Upper lobe of left lung (tissue), 6 donors: Measurements from ENCODE around the gene GCLM. TPM values are rescaled to one million over a fixed set of nuclear protein-coding genes. Genes with fewer than 3 reads are reported as not detected.

Experiments
- ATAC-seq, 2 donors: fragments of 200-7000 bp; cut with Tn5 transposase; one replicate each; pipeline ENCODE4 v1.9.1; 2022; ENCODE audit warnings: mild to moderate bottlenecking in 2 of 2, moderate library complexity in 2 of 2; ENCODE audit not compliant: low FRiP score in 2 of 2
- DNase-seq, 2 donors: peaks; one replicate each; pipeline ENCODE4 v3.0.0-alpha.2; 2019 to 2020
- H3K27ac ChIP-seq, 4 donors: fragments of 200-600 bp; sonication (generic); one replicate each; pipeline ENCODE4 v1.5.1; 2016 to 2019
- H3K27me3 ChIP-seq, 4 donors: fragments of 200-600 bp; sonication (generic); one replicate each; pipeline ENCODE4 v1.5.1; 2017 to 2019
- H3K36me3 ChIP-seq, 4 donors: fragments of 200-600 bp; sonication (generic); one replicate each; pipeline ENCODE4 v1.5.1; 2016 to 2019
- H3K4me1 ChIP-seq, 4 donors: fragments of 200-600 bp; sonication (generic); one replicate each; pipeline ENCODE4 v1.5.1; 2018 to 2019
- H3K4me3 ChIP-seq, 4 donors: fragments of 200-600 bp; sonication (generic); one replicate each; pipeline ENCODE4 v1.5.1; 2017 to 2019; ENCODE audit warnings: mild to moderate bottlenecking in 2 of 4, moderate library complexity in 1 of 4
- H3K9me3 ChIP-seq, 4 donors: fragments of 200-600 bp; sonication (generic); one replicate each; pipeline ENCODE4 v1.5.1; 2018 to 2019
- CTCF ChIP-seq, 6 experiments: fragments of 450-650 bp in 4 of 6; fragments of 200-600 bp in 2 of 6; sonication (generic) in 2 of 6; IDR thresholded peaks; one replicate each; pipeline ENCODE4 v1.5.1; 2016 to 2019; ENCODE audit warnings: antibody characterized with exemption in 6 of 6
- EP300 ChIP-seq, 4 donors: sonication (generic); formaldehyde crosslinking; IDR thresholded peaks; one replicate each; pipeline ENCODE4 v1.5.1; 2017; ENCODE audit warnings: antibody characterized with exemption in 4 of 4, control low read depth in 2 of 4
- POLR2A ChIP-seq, 4 donors: fragments of 450-650 bp; IDR thresholded peaks; one replicate each; pipeline ENCODE4 v1.5.1; 2016 to 2017; ENCODE audit warnings: antibody characterized with exemption in 4 of 4, mild to moderate bottlenecking in 2 of 4
- POLR2AphosphoS5 ChIP-seq, 2 donors: sonication (generic); formaldehyde crosslinking; IDR thresholded peaks; one replicate each; pipeline ENCODE4 v1.5.1; 2017; ENCODE audit warnings: antibody characterized with exemption in 2 of 2
- WGBS, 2 donors: methylation state at CpG; one replicate each; pipeline ENCODE4 v1.1.5; 2017 to 2018; 5-methylcytosine and 5-hydroxymethylcytosine counted together
- total RNA-seq, 6 donors: library from RNA; depleted of rRNA in 4 of 6; stranded (reverse); fragments of >200 nt in 4 of 6; gene quantifications; one replicate each; pipeline versions ENCODE4 v1.1.0 to v1.2.1, GENCODE V29; 2016 to 2021
- donor health status: DM: no; HTN: no; CAD: no; lungs with moderate emphysema.
- donor health status: DM: no; HTN: yes; CAD: no; lungs with severe emphysema.

GCLM gene
- total RNA-seq, 6 donors from 2014 or later = 11.3 to 25.1 (median 20.2) TPM

- no peaks in the 10 kb centered on the region for H3K9me3 ChIP-seq
- peak overlapping the region; percentile 94 to 99 (median 96) for H3K27ac ChIP-seq
- H3K36me3 ChIP-seq = no peaks in the 10 kb centered on the region
- TF ChIP-seq CTCF (IDR thresholded peaks at IDR 0.05) = no peak
- peak in 1 of 2 donors; percentile 31 for TF ChIP-seq POLR2AphosphoS5 (IDR thresholded peaks at IDR 0.05)
- TF ChIP-seq EP300 (IDR thresholded peaks at IDR 0.05) = no peak
- peak in 1 of 4 donors; percentile 9 for TF ChIP-seq POLR2A (IDR thresholded peaks at IDR 0.05)
- peaks cover 21 to 28% (median 26%) of the 10 kb centered on the region in 4 donors for H3K4me1 ChIP-seq
- ATAC-seq (peak; percentile 66 to 73), DNase-seq (peak; percentile 57 to 93)
- WGBS, 2 donors = 0 to 3% methylated on average over 29 to 35 of the region's 36 CpGs
- H3K27me3 ChIP-seq = no peaks in the 10 kb centered on the region
- peak overlapping the region; percentile 51 to 83 (median 68) for H3K4me3 ChIP-seq
Measured at GRCh38 chr1:93847811-93848288, 61.4 kb downstream of the GCLM start.

- Histone ChIP-seq H3K4me1 (peaks cover 21 to 28% (median 26%) of the 10 kb centered on the region in 4 donors), H3K9me3 (no peaks in the 10 kb centered on the region), H3K27me3 (no peaks in the 10 kb centered on the region), H3K4me3 (peak overlapping the region; percentile 68 to 83 (median 72)), H3K27ac (peak overlapping the region; percentile 94 to 99 (median 96)), H3K36me3 (no peaks in the 10 kb centered on the region)
- WGBS, 2 donors = 0% methylated on average over 25 to 67 of the region's 86 CpGs
- ATAC-seq = peak; percentile 86 to 94
- DNase-seq = peak; percentile 91 to 94
- TF ChIP-seq CTCF (IDR thresholded peaks at IDR 0.05) (peak in 2 of 6 experiments; percentile 19 to 25), POLR2A (IDR thresholded peaks at IDR 0.05) (peak in 3 of 4 donors; percentile 48 to 69 (median 63)), EP300 (IDR thresholded peaks at IDR 0.05) (peak in 1 of 4 donors; percentile 25), POLR2AphosphoS5 (IDR thresholded peaks at IDR 0.05) (peak; percentile 79 to 82)
Measured at GRCh38 chr1:93846992-93847810, 62.0 kb downstream of the GCLM start.

GRCh38 chr1:93846206-93846991, 62.8 kb downstream of the GCLM start:
- no peaks in the 10 kb centered on the region for H3K9me3 ChIP-seq
- H3K4me1 ChIP-seq = peaks cover 21 to 28% (median 26%) of the 10 kb centered on the region in 4 donors
- WGBS, 2 donors = 0 to 1% methylated on average over 28 to 37 of the region's 94 CpGs
- ATAC-seq (peak; percentile 83 to 85), DNase-seq (peak; percentile 92 to 97)
- H3K4me3 ChIP-seq = peak overlapping the region; percentile 68 to 83 (median 72)
- H3K36me3 ChIP-seq = no peaks in the 10 kb centered on the region
- H3K27me3 ChIP-seq = no peaks in the 10 kb centered on the region
- TF ChIP-seq CTCF (IDR thresholded peaks at IDR 0.05) (peak; percentile 27 to 60 (median 54)), POLR2AphosphoS5 (IDR thresholded peaks at IDR 0.05) (peak; percentile 26 to 80), EP300 (IDR thresholded peaks at IDR 0.05) (no peak), POLR2A (IDR thresholded peaks at IDR 0.05) (peak in 3 of 4 donors; percentile 47 to 85 (median 76))
- peak overlapping the region; percentile 94 to 99 (median 96) for H3K27ac ChIP-seq

- Histone ChIP-seq H3K27me3 (no peaks in the 10 kb centered on the region), H3K27ac (peak overlapping the region; percentile 94 to 99 (median 96)), H3K9me3 (no peaks in the 10 kb centered on the region), H3K4me3 (peak overlapping the region; percentile 68 to 83 (median 72)), H3K36me3 (no peaks in the 10 kb centered on the region), H3K4me1 (peaks cover 21 to 28% (median 26%) of the 10 kb centered on the region in 4 donors)
- ATAC-seq (peak in 1 of 2 donors; percentile 3), DNase-seq (no peak)
- TF ChIP-seq POLR2AphosphoS5 (IDR thresholded peaks at IDR 0.05) = no peak
- no peak for TF ChIP-seq CTCF (IDR thresholded peaks at IDR 0.05)
- TF ChIP-seq POLR2A (IDR thresholded peaks at IDR 0.05) = no peak
- TF ChIP-seq EP300 (IDR thresholded peaks at IDR 0.05) = no peak
- WGBS, 2 donors = 22 to 25% methylated on average over 16 of the region's 16 CpGs
Measured at GRCh38 chr1:93845538-93846205, 63.6 kb downstream of the GCLM start.
